ENCODE measurements around the gene GIPC2.

GIPC2 gene

DNA sequence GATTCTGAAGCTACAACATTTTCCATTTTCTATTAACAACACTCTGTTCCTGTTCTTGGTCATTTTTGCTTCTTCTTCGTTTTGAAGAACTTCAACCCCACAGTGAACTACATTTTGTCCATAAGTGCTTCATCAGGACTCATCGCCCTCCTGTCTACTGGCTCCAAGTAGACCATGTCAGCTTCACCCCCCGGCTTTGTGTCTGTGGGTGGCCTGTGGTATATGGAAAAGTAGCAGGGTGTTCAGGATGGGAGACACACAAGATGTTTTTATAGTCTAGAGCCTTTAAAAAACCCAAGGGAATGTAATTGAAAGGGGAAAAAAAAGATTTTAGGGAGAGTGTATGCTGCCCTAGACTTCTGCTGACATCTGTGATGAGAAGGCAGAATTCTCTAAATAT is 46.1 kb downstream of the GIPC2 start:
- TF ChIP-seq, protein P1, sequence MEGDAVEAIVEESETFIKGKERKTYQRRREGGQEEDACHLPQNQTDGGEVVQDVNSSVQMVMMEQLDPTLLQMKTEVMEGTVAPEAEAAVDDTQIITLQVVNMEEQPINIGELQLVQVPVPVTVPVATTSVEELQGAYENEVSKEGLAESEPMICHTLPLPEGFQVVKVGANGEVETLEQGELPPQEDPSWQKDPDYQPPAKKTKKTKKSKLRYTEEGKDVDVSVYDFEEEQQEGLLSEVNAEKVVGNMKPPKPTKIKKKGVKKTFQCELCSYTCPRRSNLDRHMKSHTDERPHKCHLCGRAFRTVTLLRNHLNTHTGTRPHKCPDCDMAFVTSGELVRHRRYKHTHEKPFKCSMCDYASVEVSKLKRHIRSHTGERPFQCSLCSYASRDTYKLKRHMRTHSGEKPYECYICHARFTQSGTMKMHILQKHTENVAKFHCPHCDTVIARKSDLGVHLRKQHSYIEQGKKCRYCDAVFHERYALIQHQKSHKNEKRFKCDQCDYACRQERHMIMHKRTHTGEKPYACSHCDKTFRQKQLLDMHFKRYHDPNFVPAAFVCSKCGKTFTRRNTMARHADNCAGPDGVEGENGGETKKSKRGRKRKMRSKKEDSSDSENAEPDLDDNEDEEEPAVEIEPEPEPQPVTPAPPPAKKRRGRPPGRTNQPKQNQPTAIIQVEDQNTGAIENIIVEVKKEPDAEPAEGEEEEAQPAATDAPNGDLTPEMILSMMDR (IDR thresholded peaks at IDR 0.05), result no peak

DNA sequence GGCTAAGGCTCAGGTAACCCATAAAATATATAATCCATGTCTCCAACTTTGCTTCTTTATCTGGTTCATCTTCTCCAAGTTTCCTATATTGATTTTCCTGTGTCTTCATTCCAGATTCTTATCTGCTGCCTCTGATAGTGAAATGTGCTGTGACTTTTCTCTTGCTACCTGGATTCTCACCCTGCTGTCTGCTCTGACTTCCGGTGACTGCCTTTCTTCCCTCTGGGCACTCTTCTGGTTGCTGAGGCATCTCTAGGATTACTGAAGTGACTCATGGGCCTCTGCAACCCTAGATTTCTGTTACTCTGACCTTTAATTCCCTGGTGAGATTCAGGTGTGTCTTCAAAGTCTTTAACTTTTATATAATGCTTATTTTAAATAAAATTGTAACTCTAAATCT is 46.9 kb downstream of the GIPC2 start:
- TF ChIP-seq, protein P1 (IDR thresholded peaks at IDR 0.05), result no peak

DNA sequence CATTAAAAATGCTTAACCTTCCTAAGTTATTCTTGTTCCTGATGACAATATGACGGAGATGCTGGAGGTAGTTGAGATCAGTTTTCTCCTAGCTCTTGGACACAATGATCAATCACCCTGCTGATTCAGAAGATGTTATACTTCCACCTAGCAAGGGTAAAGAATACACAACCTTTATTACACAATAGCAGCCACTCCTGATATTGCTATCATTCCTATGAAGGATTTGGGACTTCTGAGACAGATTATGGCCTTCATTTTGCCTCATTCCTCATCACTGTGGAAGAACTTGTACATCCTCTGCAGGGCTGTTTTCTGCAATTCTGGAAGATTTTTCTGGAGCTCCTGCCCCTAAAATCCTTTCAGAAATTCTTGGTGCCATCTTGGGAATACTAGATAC is 47.8 kb downstream of the GIPC2 start:
- TF ChIP-seq, protein P1 (IDR thresholded peaks at IDR 0.05), result no peak

DNA sequence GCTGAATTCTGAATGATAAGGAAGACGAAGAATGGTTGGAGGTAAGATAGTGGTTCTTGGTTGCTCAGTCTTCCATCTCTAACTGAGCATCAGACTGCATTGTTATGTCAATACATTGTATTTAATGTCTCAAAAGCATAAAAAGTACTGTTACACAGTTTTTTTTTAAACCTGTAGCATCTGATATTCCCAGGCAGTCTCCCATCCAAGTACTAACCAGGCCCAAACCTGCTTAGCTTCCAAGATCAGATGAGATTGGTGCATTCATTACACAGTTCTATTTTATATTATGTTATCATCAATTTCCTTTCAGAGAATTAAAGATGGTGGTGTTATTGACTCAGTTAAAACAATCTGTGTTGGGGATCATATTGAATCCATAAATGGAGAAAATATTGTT is 48.9 kb downstream of the GIPC2 start:
- TF ChIP-seq, protein P1 (IDR thresholded peaks at IDR 0.05), result no peak

DNA sequence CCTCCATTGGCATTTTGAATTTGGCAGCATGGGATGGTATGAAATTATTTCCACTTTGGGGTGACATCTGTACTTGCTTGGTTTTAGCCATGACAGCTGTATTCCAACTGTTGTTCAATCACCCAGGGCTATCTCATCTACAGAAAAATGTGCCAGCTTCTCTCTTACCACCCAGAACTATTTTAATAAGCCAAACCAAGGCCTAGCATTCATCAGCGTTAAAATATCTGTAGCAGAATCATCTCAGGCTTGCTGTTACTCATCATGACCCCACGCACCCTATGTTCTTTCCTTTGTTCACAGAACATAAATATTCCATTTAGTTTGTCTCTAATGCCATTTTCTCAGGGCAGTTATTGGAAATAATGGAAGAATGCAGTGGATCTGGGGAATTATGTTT is 49.8 kb downstream of the GIPC2 start:
- TF ChIP-seq, protein P1 (IDR thresholded peaks at IDR 0.05), result no peak

DNA sequence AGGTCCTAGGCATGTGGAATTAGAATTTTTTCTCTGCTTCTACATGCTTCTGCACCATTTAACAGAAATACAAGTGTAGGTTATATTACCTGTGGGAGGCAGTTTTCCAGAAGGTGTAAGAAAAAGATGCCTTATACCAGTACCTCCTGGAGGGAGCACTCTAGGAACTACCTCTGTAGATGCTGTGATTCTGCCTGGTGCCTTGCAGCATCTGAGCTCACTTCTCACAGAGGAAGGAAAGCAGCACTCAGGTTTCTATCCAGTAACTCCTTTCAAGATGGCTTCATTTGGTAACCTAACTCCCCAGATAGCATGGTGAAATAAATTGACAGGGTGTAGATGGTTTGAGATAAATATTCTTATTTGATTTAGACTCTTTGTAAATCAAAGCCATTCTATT is 50.3 kb downstream of the GIPC2 start:
- TF ChIP-seq, protein P1 (IDR thresholded peaks at IDR 0.05), result no peak

DNA sequence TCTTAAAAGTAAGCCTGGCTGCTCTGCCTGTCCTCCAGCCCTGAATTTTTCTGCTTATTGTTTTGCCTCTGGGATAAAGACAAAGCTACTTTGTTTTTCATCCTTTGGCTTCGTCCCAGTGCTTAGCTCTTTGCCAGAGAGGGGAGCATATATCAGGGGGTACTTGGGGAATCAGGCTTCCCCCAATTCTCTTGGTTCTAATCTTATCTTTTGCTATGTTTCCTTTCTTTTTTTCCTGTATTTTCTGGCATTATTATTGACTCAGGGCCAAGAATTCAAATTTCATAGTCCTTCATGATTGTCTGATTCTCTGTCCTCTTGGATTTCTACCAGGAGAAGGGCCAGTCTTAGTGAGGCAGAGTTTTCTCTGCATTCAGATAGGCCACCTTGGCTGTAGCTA is 51.2 kb downstream of the GIPC2 start:
- TF ChIP-seq, protein P1 (IDR thresholded peaks at IDR 0.05), result no peak

DNA sequence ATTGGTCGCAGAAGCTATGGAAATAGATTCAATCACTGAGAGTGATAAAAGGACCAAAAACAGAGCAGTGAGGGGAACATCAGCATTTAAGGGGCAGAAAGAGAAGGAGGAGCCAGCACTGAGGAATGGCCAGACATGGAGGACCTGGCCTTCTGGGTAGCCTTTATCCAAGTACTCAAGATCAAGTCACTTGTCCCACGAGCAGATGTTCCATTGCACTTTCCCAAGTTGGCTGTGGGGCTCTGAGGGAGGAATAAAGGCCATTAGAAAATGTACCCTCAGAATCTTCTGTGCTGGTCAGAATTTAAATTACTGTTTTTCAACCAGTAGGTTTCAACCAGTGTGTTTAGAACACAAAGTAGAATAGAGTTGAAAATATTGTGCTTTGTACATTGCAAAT is 55.3 kb downstream of the GIPC2 start:
- TF ChIP-seq, protein P1 (IDR thresholded peaks at IDR 0.05), result no peak

Data from LNCAP (cell line).